Osteocyte (in vitro differentiated cells): ENCODE measurements around the gene GADD45GIP1. TPM values are rescaled to one million over a fixed set of nuclear protein-coding genes. Genes with fewer than 3 reads are reported as not detected.

Experiments
- DNase-seq: peaks from one replicate; pipeline ENCODE4 v3.0.0; 2021; ENCODE audit warnings: mixed read lengths; ENCODE audit not compliant: unreplicated experiment; ENCODE audit errors: extremely low spot score
- H3K27ac Mint-ChIP-seq: one replicate; pipeline ENCODE4 v1.8.0; 2021; ENCODE audit warnings: mild to moderate bottlenecking, mixed read lengths; ENCODE audit not compliant: unreplicated experiment
- H3K27me3 Mint-ChIP-seq: one replicate; pipeline ENCODE4 v1.8.0; 2021; ENCODE audit warnings: mixed read lengths; ENCODE audit not compliant: unreplicated experiment
- H3K36me3 Mint-ChIP-seq: one replicate; pipeline ENCODE4 v1.8.0; 2021; ENCODE audit warnings: mixed read lengths; ENCODE audit not compliant: unreplicated experiment
- H3K4me1 Mint-ChIP-seq: one replicate; pipeline ENCODE4 v1.8.0; 2021; ENCODE audit warnings: mixed read lengths; ENCODE audit not compliant: unreplicated experiment
- H3K4me3 Mint-ChIP-seq: one replicate; pipeline ENCODE4 v1.8.0; 2021; ENCODE audit warnings: mild to moderate bottlenecking, moderate library complexity, mixed read lengths; ENCODE audit not compliant: unreplicated experiment
- H3K9me3 Mint-ChIP-seq: one replicate; pipeline ENCODE4 v1.8.0; 2021; ENCODE audit warnings: mixed read lengths; ENCODE audit not compliant: unreplicated experiment
- total RNA-seq: library from RNA; stranded (reverse); gene quantifications from 2 replicates; pipeline ENCODE4 v1.2.1, GENCODE V29; 2021
- TF ChIP-seq, protein P1 (sequence below): fragments of 200-600 bp; sonication (generic); IDR thresholded peaks from 2 replicates; pipeline ENCODE4 v1.5.0; 2021; ENCODE audit warnings: antibody characterized with exemption, mild to moderate bottlenecking, moderate library complexity

GADD45GIP1 gene
- total RNA-seq, 1 donor from 2014 or later: 24.0 TPM

DNA sequence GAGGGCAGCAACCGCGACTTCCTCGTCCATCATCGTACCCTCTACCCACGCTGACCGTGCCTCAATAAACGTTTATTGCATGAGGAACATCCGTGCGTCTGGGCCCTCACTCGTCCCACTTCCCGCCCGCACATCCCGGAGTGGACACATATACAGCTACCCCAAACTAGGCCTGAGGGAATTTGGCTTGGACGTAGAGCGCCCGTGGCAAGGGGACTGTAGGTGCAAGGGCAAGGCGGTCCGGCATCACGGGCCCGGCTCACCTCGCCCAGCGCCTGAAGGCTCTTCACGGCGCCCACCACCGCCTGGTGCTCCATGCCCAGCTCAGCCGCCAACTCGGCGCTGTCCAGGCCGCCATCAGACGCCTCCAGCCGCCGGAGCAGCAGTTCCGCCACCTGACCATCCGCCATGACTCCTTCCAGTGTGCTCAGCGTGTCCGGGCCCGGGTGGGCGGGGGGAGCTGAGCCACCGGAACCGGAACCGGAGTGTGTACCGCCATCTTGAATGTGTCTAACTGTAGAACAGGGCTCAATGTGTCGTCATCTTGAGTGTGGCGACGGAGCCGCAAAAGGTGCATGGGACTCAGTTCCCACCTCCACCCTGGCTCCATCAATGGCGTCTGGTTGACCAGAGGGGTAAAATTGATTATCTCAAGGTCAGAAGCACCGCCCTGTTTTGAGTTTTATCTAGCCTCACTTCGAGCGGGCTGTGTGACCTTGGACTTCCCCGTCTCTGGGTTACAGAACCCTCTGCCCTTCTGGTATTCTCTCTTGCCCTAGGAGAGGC is 23.5 kb downstream of the GADD45GIP1 start, which contains the start of gene FARSA:
Gene FARSA (minus strand): TSS at position 425 of the 786 bp plus-strand sequence. CDS start 15 bp downstream, at position 410.
- H3K36me3 Mint-ChIP-seq: peaks cover 8% of the 10 kb centered on the region
- no peaks in the 10 kb centered on the region for H3K27me3 Mint-ChIP-seq

DNA sequence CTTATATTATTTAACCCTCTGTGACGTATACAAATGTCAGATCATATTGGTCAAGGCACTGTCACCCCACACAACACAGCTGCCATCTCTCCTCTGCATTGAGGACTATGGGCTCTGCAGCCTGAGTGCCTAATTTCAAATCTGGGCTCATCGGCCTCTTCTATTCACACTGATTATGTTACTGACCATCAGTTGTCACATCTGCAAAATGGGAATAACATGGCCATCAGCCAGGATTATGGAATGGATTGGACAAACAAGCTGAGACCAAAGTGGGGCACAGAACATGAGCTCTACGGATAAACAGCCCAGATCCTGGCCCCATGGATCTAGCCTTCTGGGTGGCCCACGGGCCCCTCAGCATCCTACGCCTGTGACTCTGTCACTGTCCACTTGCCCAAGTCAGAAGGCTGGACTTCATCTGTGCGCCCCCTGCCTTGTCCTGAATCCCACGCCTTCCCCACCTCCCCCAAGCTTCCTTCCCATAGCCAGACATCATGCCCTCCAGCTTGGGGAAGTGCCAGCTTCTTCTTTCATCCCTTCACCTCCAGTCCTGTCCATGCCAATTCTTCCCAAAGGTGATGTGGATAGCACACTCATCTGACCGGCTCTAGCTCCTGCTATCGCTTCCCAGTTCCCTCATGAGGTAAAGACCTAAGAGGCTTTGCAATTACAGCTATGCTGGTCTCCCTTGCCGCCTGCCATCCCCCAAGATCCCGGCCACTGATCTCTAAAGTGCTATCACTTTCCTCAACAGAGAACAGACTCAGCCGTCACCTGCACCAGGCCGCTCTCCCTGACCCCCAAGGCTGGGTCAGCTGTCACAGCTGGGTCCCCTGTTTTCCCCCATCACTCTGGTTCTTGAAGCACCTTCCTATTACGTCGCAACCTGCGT is 24.4 kb downstream of the GADD45GIP1 start:
- Mint-ChIP-seq H3K4me1 (peaks cover 20% of the 10 kb centered on the region), H3K36me3 (peaks cover 12% of the 10 kb centered on the region), H3K27me3 (no peaks in the 10 kb centered on the region), H3K4me3 (peak overlapping the region; percentile 96), H3K27ac (peak overlapping the region; percentile 84), H3K9me3 (no peaks in the 10 kb centered on the region)
- no peak for DNase-seq
- TF ChIP-seq, protein P1, sequence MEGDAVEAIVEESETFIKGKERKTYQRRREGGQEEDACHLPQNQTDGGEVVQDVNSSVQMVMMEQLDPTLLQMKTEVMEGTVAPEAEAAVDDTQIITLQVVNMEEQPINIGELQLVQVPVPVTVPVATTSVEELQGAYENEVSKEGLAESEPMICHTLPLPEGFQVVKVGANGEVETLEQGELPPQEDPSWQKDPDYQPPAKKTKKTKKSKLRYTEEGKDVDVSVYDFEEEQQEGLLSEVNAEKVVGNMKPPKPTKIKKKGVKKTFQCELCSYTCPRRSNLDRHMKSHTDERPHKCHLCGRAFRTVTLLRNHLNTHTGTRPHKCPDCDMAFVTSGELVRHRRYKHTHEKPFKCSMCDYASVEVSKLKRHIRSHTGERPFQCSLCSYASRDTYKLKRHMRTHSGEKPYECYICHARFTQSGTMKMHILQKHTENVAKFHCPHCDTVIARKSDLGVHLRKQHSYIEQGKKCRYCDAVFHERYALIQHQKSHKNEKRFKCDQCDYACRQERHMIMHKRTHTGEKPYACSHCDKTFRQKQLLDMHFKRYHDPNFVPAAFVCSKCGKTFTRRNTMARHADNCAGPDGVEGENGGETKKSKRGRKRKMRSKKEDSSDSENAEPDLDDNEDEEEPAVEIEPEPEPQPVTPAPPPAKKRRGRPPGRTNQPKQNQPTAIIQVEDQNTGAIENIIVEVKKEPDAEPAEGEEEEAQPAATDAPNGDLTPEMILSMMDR: no peak

More for the DNA sequence above, 23.5 kb downstream of the GADD45GIP1 start, which contains the start of gene FARSA:
- peak; percentile 95 for DNase-seq
- H3K27ac Mint-ChIP-seq: peak within 1 kb of the TSS; percentile 84
- TF ChIP-seq, protein P1: no peak
- peaks cover 25% of the 10 kb centered on the region for H3K4me1 Mint-ChIP-seq
- H3K9me3 Mint-ChIP-seq: no peaks in the 10 kb centered on the region
- H3K4me3 Mint-ChIP-seq: peak within 1 kb of the TSS; percentile 96

DNA sequence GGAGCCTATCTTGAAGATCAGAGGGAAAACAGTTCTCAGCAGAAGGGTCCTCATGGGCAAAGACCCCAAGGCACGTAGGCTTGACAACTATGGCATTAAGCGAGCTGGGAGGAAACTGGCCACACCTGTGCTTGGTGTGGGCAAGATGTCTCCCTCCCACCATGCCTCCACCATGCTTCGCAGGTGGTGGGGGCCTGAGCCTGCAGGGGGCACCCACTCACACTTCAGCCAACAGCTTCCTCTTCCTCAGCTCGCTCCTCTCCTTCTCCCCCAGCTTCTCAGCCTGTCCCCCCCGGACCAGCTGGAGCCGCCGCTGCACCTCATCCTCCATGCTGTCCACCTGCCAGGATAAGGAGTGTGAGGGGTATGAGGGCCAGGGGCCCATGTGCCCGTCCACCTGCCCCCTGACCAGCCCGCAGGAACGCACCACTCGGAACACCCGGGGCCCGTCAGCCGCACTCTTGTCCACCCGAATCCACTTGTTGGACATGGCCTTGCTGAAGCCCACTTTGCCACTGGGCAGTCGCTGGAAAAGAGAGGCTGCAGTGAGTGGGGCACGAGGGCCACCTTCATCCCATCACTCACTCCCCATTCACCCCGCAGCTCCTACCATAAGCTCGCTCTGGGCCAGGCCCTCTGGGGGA is 26.9 kb downstream of the GADD45GIP1 start:
- peaks cover 15% of the 10 kb centered on the region for H3K4me1 Mint-ChIP-seq

DNA sequence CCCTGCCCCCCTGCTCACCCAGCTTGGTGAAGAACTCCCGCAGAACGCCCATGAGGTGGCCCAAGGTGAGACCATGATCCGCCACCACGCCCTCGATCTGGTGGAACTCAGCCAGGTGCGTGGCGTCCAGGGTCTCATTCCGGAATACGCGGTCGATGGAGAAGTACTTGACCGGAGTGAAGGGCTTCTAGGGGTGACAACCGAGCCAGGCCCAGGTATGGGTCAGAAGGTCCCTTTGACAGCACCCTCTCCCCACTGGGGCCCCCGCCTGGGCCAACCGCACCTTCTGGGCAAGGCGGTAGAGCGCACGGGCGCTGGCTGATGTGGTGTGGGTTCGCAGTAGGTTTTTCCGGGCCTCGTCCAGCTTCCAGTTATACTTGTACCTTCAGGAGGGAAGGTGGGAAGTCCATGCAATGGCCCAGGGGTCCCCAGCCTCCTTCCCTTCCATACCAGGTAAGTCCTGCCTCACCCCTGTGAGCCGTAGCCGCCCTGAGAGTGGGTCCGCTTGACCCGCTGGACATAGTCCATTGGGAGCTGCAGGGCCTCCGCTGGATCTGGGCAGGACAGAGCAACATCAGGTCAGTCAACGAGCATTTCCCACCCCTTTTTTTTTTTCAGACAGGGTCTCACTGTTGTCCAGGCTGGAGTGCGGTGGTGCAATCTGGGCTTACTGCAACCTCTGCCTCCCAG is 32.3 kb downstream of the GADD45GIP1 start:
- H3K36me3 Mint-ChIP-seq: peaks cover 35% of the 10 kb centered on the region
- no peak overlapping the region for H3K4me3 Mint-ChIP-seq
- TF ChIP-seq, protein P1: no peak
- no peak overlapping the region for H3K27ac Mint-ChIP-seq
- H3K9me3 Mint-ChIP-seq: no peaks in the 10 kb centered on the region
- no peaks in the 10 kb centered on the region for H3K27me3 Mint-ChIP-seq
- no peak for DNase-seq
- no peaks in the 10 kb centered on the region for H3K4me1 Mint-ChIP-seq

More for the DNA sequence above, 26.9 kb downstream of the GADD45GIP1 start:
- Mint-ChIP-seq H3K27me3 (no peaks in the 10 kb centered on the region), H3K27ac (no peak overlapping the region), H3K36me3 (peaks cover 19% of the 10 kb centered on the region), H3K9me3 (no peaks in the 10 kb centered on the region), H3K4me3 (no peak overlapping the region)
- DNase-seq: no peak
- TF ChIP-seq, protein P1: no peak
